Sigmoid colon (tissue), 4 donors: ENCODE data around the gene DRAP1.

Experiments
- EP300 ChIP-seq, 4 donors: sonication (generic); formaldehyde crosslinking; IDR thresholded peaks; one replicate each; pipeline ENCODE4 v1.6.1; 2017; ENCODE audit warnings: antibody characterized with exemption in 4 of 4
- POLR2A ChIP-seq, 2 donors: fragments of 450-650 bp; IDR thresholded peaks; one replicate each; pipeline ENCODE4 v1.6.1; 2016; ENCODE audit warnings: antibody characterized with exemption in 2 of 2, mild to moderate bottlenecking in 2 of 2, moderate library complexity in 2 of 2
- POLR2AphosphoS5 ChIP-seq, 4 donors: sonication (generic); formaldehyde crosslinking; IDR thresholded peaks; one replicate each; pipeline ENCODE4 v1.6.1; 2017; ENCODE audit warnings: antibody characterized with exemption in 4 of 4
- TF ChIP-seq, protein P1 (sequence below), 4 experiments: fragments of 450-650 bp in 3 of 4; fragments of 200-600 bp in 1 of 4; IDR thresholded peaks; one replicate each; pipeline ENCODE4 v1.5.1; 2016 to 2019; ENCODE audit warnings: antibody characterized with exemption in 4 of 4, mild to moderate bottlenecking in 3 of 4, moderate library complexity in 2 of 4

DNA sequence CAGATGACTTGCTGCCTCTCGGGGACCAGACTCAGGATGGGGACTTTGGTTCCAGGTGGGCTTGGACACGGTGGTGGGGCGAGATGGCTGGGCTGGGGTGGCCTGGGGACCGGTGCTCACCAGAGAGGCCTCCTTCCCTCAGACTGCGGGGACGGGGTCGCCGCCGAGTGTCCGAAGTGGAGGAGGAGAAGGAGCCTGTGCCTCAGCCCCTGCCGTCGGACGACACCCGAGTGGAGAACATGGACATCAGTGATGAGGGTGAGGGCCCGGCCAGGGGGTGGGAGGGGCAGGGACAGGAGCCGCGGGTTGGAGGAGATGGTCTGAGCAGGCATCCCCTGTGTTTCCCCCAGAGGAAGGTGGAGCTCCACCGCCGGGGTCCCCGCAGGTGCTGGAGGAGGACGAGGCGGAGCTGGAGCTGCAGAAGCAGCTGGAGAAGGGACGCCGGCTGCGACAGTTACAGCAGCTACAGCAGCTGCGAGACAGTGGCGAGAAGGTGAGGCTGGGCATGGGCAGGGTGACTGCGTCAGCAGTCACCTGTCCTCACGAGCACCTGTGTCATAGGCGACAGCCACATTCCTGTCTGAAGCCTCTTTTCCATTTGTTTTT is 48.2 kb downstream of the DRAP1 start:
- TF ChIP-seq POLR2A (IDR thresholded peaks at IDR 0.05) (no peak), POLR2AphosphoS5 (IDR thresholded peaks at IDR 0.05) (no peak), EP300 (IDR thresholded peaks at IDR 0.05) (no peak)
- TF ChIP-seq, protein P1, sequence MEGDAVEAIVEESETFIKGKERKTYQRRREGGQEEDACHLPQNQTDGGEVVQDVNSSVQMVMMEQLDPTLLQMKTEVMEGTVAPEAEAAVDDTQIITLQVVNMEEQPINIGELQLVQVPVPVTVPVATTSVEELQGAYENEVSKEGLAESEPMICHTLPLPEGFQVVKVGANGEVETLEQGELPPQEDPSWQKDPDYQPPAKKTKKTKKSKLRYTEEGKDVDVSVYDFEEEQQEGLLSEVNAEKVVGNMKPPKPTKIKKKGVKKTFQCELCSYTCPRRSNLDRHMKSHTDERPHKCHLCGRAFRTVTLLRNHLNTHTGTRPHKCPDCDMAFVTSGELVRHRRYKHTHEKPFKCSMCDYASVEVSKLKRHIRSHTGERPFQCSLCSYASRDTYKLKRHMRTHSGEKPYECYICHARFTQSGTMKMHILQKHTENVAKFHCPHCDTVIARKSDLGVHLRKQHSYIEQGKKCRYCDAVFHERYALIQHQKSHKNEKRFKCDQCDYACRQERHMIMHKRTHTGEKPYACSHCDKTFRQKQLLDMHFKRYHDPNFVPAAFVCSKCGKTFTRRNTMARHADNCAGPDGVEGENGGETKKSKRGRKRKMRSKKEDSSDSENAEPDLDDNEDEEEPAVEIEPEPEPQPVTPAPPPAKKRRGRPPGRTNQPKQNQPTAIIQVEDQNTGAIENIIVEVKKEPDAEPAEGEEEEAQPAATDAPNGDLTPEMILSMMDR (IDR thresholded peaks at IDR 0.05), result no peak
